GM23338 (cell line): ENCODE data around the gene RNF112. TPM values are rescaled to one million over a fixed set of nuclear protein-coding genes. Genes with fewer than 3 reads are reported as not detected.

Source experiments
- ATAC-seq: fragments of 200-7000 bp; cut with Tn5 transposase; 3 replicates; pipeline ENCODE4 v1.9.1; 2020
- DNase-seq: peaks from one replicate; pipeline ENCODE4 v3.0.0-alpha.2; 2015; ENCODE audit warnings: low spot score
- H2AFZ ChIP-seq: fragments of 200-600 bp; sonication (generic); 2 replicates; pipeline ENCODE4 v1.8.0; 2016; ENCODE audit warnings: antibody characterized with exemption, mild to moderate bottlenecking, moderate library complexity
- H3F3A ChIP-seq: fragments of 200-600 bp; sonication (generic); replicated peaks from 2 replicates; pipeline ENCODE4 v1.8.0; 2017; ENCODE audit warnings: antibody characterized with exemption, mixed run types, low read depth
- H3K27ac ChIP-seq: fragments of 200-600 bp; sonication (generic); 2 replicates; pipeline ENCODE4 v1.6.1; 2016; ENCODE audit warnings: low read depth
- H3K27me3 ChIP-seq: fragments of 200-600 bp; sonication (generic); 2 replicates; pipeline ENCODE4 v1.8.0; 2016; ENCODE audit warnings: mild to moderate bottlenecking, mixed run types, moderate library complexity; ENCODE audit not compliant: insufficient read depth
- H3K36me3 ChIP-seq: fragments of 200-600 bp; sonication (generic); 2 replicates; pipeline ENCODE4 v1.8.0; 2016; ENCODE audit warnings: mild to moderate bottlenecking; ENCODE audit not compliant: insufficient read depth
- H3K4me1 ChIP-seq: fragments of 200-600 bp; sonication (generic); 2 replicates; pipeline ENCODE4 v1.8.0; 2016; ENCODE audit warnings: mild to moderate bottlenecking, moderate library complexity; ENCODE audit not compliant: insufficient read depth
- H3K4me2 ChIP-seq: fragments of 200-600 bp; sonication (generic); 2 replicates; pipeline ENCODE4 v1.7.1; 2017; ENCODE audit warnings: mixed run types
- H3K4me3 ChIP-seq: fragments of 200-600 bp; sonication (generic); 2 replicates; pipeline ENCODE4 v1.6.1; 2016; ENCODE audit warnings: mixed run types
- H3K79me2 ChIP-seq: fragments of 200-600 bp; sonication (generic); replicated peaks from 2 replicates; pipeline ENCODE4 v1.8.0; 2017; ENCODE audit warnings: mild to moderate bottlenecking; ENCODE audit not compliant: insufficient read depth
- H3K9me2 ChIP-seq: fragments of 200-600 bp; sonication (generic); 2 replicates; pipeline ENCODE4 v1.8.0; 2017; ENCODE audit not compliant: insufficient read depth
- H4K20me1 ChIP-seq: fragments of 200-600 bp; sonication (generic); replicated peaks from 2 replicates; pipeline ENCODE4 v1.8.0; 2017; ENCODE audit warnings: mild to moderate bottlenecking; ENCODE audit not compliant: insufficient read depth
- H3K27ac Mint-ChIP-seq: 2 replicates; pipeline ENCODE4 v1.8.0; 2020; ENCODE audit warnings: inconsistent platforms, mild to moderate bottlenecking, moderate library complexity, mixed read lengths
- H3K27me3 Mint-ChIP-seq: 3 replicates; pipeline ENCODE4 v1.8.0; 2022; ENCODE audit warnings: low read depth, mild to moderate bottlenecking, moderate library complexity, mixed read lengths, inconsistent platforms; ENCODE audit not compliant: insufficient read depth, poor library complexity
- H3K36me3 Mint-ChIP-seq: 3 replicates; pipeline ENCODE4 v1.8.0; 2021; ENCODE audit warnings: low read depth, mild to moderate bottlenecking, inconsistent platforms, moderate library complexity, mixed read lengths
- H3K4me1 Mint-ChIP-seq: 3 replicates; pipeline ENCODE4 v1.8.0; 2020; ENCODE audit warnings: mild to moderate bottlenecking, inconsistent platforms, mixed read lengths
- H3K4me3 Mint-ChIP-seq: 3 replicates; pipeline ENCODE4 v1.8.0; 2021; ENCODE audit warnings: moderate library complexity, mild to moderate bottlenecking, inconsistent platforms, mixed read lengths
- H3K9me3 Mint-ChIP-seq: 3 replicates; pipeline ENCODE4 v1.8.0; 2020; ENCODE audit warnings: moderate library complexity, mild to moderate bottlenecking, inconsistent platforms, mixed read lengths
- CREB1 ChIP-seq: fragments of 250-450 bp; sonication (Bioruptor Pico); IDR thresholded peaks from 2 replicates; pipeline ENCODE4 v1.5.0; 2020; ENCODE audit warnings: low read depth, mild to moderate bottlenecking, moderate library complexity
- CTCF ChIP-seq, 2 experiments: fragments of 200-600 bp in 1 of 2; sonication (generic) in 1 of 2; conservative IDR thresholded peaks; 2 replicates each; pipeline versions ENCODE4 v1.5.1 to v1.6.1; 2016 to 2017; ENCODE audit warnings: antibody characterized with exemption in 2 of 2, low read depth in 2 of 2, mild to moderate bottlenecking in 2 of 2, moderate library complexity in 1 of 2
- EZH2 ChIP-seq: fragments of 200-600 bp; sonication (generic); IDR thresholded peaks from one replicate; pipeline ENCODE4 v1.8.0; 2017; ENCODE audit warnings: antibody characterized with exemption, mild to moderate bottlenecking, low read depth; ENCODE audit not compliant: unreplicated experiment
- EZH2phosphoT487 ChIP-seq: fragments of 200-600 bp; sonication (generic); IDR thresholded peaks from one replicate; pipeline ENCODE4 v1.8.1; 2018; ENCODE audit warnings: antibody characterized with exemption; ENCODE audit not compliant: unreplicated experiment
- JUNB ChIP-seq: IDR thresholded peaks from one replicate; pipeline ENCODE4 v1.6.1; 2016; ENCODE audit warnings: antibody characterized with exemption; ENCODE audit not compliant: unreplicated experiment
- NANOG ChIP-seq: IDR thresholded peaks from 2 replicates; pipeline ENCODE4 v1.6.1; 2016; ENCODE audit warnings: antibody characterized with exemption, borderline replicate concordance
- POLR2AphosphoS5 ChIP-seq: IDR thresholded peaks from 2 replicates; pipeline ENCODE4 v1.6.1; 2016; ENCODE audit warnings: antibody characterized with exemption, low read depth
- REST ChIP-seq: IDR thresholded peaks from one replicate; pipeline ENCODE4 v1.6.1; 2018; ENCODE audit warnings: antibody characterized with exemption; ENCODE audit not compliant: unreplicated experiment
- STAT1 ChIP-seq: IDR thresholded peaks from one replicate; pipeline ENCODE4 v1.6.1; 2016; ENCODE audit warnings: antibody characterized with exemption; ENCODE audit not compliant: unreplicated experiment
- ZNF114 ChIP-seq: fragments of 250-450 bp; sonication (Bioruptor Pico); IDR thresholded peaks from 2 replicates; pipeline ENCODE4 v1.5.0; 2020; ENCODE audit warnings: mild to moderate bottlenecking, moderate library complexity
- ZNF331 ChIP-seq: fragments of 250-450 bp; sonication (Bioruptor Pico); IDR thresholded peaks from 2 replicates; pipeline ENCODE4 v1.5.0; 2020; ENCODE audit warnings: low read depth, mild to moderate bottlenecking, moderate library complexity
- ZNF462 ChIP-seq: fragments of 250-450 bp; sonication (Bioruptor Pico); IDR thresholded peaks from 2 replicates; pipeline ENCODE4 v1.5.0; 2020; ENCODE audit warnings: mild to moderate bottlenecking, moderate library complexity
- polyA plus RNA-seq: library from polyadenylated mRNA; unstranded; fragments of >200 nt; fragmentation: Nextera tagmentation; extraction: Ambion mirVana; gene quantifications from 2 replicates; pipeline ENCODE4 v1.2.1, GENCODE V29; 2016
- total RNA-seq: library from RNA; depleted of rRNA; stranded (reverse); fragments of >200 nt; shearing (Covaris generic); gene quantifications from 2 replicates; pipeline ENCODE4 v1.2.3, GENCODE V29; 2014
- TF ChIP-seq, protein P1 (sequence below): IDR thresholded peaks from 2 replicates; pipeline ENCODE4 v1.6.1; 2016; ENCODE audit warnings: antibody characterized with exemption

The RNF112 gene
- total and polyA plus RNA-seq, 2 experiments from 2014 or later: 0.42 to 4.1 TPM

DNA sequence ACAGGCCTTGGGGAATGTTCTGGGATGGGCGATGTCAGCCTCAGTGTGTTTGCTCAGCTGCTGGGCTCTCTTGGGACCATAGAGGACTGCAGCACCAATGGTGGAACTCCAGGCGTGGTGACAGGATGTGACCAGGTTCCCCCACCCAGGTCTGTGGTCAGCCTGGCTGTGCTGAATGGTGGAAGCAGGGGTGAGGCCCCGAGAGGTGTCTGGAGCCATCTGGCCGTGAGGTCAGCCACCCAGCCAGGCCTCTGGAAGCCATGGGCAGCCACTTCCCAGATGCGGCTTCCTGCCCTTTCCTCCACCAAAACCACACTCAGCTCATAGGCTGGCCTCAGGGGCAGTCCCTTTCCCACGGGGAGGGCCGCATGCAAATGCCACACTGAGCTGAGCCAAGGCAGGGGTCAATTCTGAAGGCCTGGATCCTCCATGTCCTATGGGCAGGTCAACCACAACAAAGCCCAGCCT lies 40.5 kb upstream of the RNF112 start:
- peaks cover 12% of the 10 kb centered on the region for H3K4me1 Mint-ChIP-seq
- Histone ChIP-seq H3F3A (no peaks in the 10 kb centered on the region), H3K4me3 (no peak overlapping the region), H3K4me2 (no peak overlapping the region), H3K79me2 (0 out of 2 replicates have a peak, but pooled peaks cover 3% of the 10 kb centered on the region), H3K36me3 (no peaks in the 10 kb centered on the region), H3K27me3 (no peaks in the 10 kb centered on the region), H3K9me2 (no peaks in the 10 kb centered on the region), H4K20me1 (no peaks in the 10 kb centered on the region), H2AFZ (no peak overlapping the region), H3K27ac (no peak overlapping the region), H3K4me1 (peaks cover 5% of the 10 kb centered on the region)
- DNase-seq (no peak), ATAC-seq (no peak)
- TF ChIP-seq ZNF331 (CRISPR knock-in tag) (no peak), EZH2phosphoT487 (no peak), POLR2AphosphoS5 (no peak), STAT1 (no peak), ZNF114 (CRISPR knock-in tag) (no peak), NANOG (no peak), ZNF462 (no peak), JUNB (no peak), EZH2 (no peak), REST (no peak), CTCF (conservative IDR thresholded peaks at IDR 0.05; ENCODE audit: low read depth in 2 of 2) (no peak), CREB1 (no peak)
- TF ChIP-seq, protein P1, sequence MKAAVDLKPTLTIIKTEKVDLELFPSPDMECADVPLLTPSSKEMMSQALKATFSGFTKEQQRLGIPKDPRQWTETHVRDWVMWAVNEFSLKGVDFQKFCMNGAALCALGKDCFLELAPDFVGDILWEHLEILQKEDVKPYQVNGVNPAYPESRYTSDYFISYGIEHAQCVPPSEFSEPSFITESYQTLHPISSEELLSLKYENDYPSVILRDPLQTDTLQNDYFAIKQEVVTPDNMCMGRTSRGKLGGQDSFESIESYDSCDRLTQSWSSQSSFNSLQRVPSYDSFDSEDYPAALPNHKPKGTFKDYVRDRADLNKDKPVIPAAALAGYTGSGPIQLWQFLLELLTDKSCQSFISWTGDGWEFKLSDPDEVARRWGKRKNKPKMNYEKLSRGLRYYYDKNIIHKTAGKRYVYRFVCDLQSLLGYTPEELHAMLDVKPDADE: no peak
- H3K27me3 Mint-ChIP-seq: peaks cover 6% of the 10 kb centered on the region
- no peak overlapping the region for H3K27ac Mint-ChIP-seq
- no peaks in the 10 kb centered on the region; the same call in 2 of the 3 replicates for H3K9me3 Mint-ChIP-seq
- H3K4me3 Mint-ChIP-seq: no peak overlapping the region
- H3K36me3 Mint-ChIP-seq: no peaks in the 10 kb centered on the region; the same call in 2 of the 3 replicates
